ENCODE data around the gene KLHL1.

DNA sequence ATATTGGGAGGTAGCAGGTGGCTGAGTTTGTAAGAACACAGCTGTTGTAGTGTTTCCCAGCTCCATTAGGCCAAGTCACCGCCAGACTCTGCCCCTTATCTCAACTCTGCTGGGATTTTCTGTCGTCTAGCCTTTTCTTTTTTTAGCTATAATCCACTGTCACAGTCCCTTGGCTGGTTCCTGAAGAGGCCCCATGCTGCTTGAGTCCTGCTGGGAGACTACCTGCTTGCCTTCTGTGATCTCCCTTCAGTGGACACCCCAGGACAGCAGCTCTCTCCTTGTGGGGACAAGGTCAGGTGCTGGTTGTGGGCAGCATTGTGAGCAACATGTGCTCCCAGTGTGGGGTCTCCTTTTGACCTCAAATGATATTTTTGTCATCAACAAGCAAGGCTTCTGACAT lies 195.6 kb downstream of the KLHL1 start:
- TF ChIP-seq EZH2 (IDR thresholded peaks at IDR 0.05): no peak
- TF ChIP-seq, protein P1, sequence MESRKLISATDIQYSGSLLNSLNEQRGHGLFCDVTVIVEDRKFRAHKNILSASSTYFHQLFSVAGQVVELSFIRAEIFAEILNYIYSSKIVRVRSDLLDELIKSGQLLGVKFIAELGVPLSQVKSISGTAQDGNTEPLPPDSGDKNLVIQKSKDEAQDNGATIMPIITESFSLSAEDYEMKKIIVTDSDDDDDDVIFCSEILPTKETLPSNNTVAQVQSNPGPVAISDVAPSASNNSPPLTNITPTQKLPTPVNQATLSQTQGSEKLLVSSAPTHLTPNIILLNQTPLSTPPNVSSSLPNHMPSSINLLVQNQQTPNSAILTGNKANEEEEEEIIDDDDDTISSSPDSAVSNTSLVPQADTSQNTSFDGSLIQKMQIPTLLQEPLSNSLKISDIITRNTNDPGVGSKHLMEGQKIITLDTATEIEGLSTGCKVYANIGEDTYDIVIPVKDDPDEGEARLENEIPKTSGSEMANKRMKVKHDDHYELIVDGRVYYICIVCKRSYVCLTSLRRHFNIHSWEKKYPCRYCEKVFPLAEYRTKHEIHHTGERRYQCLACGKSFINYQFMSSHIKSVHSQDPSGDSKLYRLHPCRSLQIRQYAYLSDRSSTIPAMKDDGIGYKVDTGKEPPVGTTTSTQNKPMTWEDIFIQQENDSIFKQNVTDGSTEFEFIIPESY (IDR thresholded peaks at IDR 0.05; ENCODE audit: extremely low read depth, insufficient replicate concordance, low read length): no peak
- TF ChIP-seq, protein P2, sequence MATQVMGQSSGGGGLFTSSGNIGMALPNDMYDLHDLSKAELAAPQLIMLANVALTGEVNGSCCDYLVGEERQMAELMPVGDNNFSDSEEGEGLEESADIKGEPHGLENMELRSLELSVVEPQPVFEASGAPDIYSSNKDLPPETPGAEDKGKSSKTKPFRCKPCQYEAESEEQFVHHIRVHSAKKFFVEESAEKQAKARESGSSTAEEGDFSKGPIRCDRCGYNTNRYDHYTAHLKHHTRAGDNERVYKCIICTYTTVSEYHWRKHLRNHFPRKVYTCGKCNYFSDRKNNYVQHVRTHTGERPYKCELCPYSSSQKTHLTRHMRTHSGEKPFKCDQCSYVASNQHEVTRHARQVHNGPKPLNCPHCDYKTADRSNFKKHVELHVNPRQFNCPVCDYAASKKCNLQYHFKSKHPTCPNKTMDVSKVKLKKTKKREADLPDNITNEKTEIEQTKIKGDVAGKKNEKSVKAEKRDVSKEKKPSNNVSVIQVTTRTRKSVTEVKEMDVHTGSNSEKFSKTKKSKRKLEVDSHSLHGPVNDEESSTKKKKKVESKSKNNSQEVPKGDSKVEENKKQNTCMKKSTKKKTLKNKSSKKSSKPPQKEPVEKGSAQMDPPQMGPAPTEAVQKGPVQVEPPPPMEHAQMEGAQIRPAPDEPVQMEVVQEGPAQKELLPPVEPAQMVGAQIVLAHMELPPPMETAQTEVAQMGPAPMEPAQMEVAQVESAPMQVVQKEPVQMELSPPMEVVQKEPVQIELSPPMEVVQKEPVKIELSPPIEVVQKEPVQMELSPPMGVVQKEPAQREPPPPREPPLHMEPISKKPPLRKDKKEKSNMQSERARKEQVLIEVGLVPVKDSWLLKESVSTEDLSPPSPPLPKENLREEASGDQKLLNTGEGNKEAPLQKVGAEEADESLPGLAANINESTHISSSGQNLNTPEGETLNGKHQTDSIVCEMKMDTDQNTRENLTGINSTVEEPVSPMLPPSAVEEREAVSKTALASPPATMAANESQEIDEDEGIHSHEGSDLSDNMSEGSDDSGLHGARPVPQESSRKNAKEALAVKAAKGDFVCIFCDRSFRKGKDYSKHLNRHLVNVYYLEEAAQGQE (IDR thresholded peaks at IDR 0.05; ENCODE audit: low read depth): no peak
- no peak for TF ChIP-seq POLR2A (IDR thresholded peaks at IDR 0.05; ENCODE audit: borderline replicate concordance, extremely low read depth, insufficient read depth, insufficient read length)
- TF ChIP-seq, protein P3, sequence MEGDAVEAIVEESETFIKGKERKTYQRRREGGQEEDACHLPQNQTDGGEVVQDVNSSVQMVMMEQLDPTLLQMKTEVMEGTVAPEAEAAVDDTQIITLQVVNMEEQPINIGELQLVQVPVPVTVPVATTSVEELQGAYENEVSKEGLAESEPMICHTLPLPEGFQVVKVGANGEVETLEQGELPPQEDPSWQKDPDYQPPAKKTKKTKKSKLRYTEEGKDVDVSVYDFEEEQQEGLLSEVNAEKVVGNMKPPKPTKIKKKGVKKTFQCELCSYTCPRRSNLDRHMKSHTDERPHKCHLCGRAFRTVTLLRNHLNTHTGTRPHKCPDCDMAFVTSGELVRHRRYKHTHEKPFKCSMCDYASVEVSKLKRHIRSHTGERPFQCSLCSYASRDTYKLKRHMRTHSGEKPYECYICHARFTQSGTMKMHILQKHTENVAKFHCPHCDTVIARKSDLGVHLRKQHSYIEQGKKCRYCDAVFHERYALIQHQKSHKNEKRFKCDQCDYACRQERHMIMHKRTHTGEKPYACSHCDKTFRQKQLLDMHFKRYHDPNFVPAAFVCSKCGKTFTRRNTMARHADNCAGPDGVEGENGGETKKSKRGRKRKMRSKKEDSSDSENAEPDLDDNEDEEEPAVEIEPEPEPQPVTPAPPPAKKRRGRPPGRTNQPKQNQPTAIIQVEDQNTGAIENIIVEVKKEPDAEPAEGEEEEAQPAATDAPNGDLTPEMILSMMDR (IDR thresholded peaks at IDR 0.05 in 2 of 3, conservative IDR thresholded peaks at IDR 0.05 in 1 of 3; ENCODE audit: borderline replicate concordance in 1 of 3, insufficient read depth in 1 of 3, low read depth in 2 of 3, low read length in 2 of 3): no peak
- TF ChIP-seq ELF1 (IDR thresholded peaks at IDR 0.05; ENCODE audit: borderline replicate concordance, low read depth): no peak
- no peak for TF ChIP-seq FOSL1 (IDR thresholded peaks at IDR 0.05; ENCODE audit: low read depth)
- no peak for TF ChIP-seq YY1 (IDR thresholded peaks at IDR 0.05; ENCODE audit: extremely low read depth, insufficient replicate concordance, low read depth, low read length)
- TF ChIP-seq, protein P4, sequence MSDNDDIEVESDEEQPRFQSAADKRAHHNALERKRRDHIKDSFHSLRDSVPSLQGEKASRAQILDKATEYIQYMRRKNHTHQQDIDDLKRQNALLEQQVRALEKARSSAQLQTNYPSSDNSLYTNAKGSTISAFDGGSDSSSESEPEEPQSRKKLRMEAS (IDR thresholded peaks at IDR 0.05): no peak
- no peak for TF ChIP-seq ZNF274 (IDR thresholded peaks at IDR 0.05; ENCODE audit: low read depth, low read length)

All from HCT116 (cell line).